ENCODE results near the gene AZU1.
"Not testable (repeated sequence)": the region's sequence is repeated elsewhere in the genome, so short reads cannot be mapped to it uniquely, and the experiment has no call there.

AZU1 gene

DNA sequence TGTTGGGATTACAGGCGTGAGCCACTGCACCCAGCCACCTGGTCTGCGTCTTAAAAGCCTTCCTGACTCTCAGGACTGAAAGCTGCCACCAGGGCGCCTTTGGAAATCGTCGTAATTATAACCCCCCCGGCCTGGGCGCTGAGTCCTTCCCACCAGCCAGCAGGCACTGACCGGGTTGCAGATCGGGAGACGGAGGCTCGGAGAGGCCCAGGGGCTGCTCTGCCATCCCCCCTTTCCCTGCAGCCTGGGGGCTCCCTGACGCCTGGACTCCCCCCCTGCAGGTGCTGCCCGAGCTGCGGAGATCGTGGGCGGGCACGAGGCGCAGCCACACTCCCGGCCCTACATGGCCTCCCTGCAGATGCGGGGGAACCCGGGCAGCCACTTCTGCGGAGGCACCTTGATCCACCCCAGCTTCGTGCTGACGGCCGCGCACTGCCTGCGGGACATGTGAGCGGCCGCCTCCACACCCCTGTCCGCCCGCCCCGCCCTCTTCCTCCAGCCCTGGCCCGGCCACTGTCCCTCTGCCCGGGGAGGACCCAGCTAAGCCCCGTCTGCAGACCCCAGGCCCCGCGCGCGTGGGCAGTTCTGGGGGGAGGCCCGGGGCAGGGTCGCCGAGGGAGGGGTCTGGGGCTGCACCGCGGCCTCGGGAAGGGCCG is 15.7 kb downstream of the AZU1 start:
- TF ChIP-seq, protein P1, sequence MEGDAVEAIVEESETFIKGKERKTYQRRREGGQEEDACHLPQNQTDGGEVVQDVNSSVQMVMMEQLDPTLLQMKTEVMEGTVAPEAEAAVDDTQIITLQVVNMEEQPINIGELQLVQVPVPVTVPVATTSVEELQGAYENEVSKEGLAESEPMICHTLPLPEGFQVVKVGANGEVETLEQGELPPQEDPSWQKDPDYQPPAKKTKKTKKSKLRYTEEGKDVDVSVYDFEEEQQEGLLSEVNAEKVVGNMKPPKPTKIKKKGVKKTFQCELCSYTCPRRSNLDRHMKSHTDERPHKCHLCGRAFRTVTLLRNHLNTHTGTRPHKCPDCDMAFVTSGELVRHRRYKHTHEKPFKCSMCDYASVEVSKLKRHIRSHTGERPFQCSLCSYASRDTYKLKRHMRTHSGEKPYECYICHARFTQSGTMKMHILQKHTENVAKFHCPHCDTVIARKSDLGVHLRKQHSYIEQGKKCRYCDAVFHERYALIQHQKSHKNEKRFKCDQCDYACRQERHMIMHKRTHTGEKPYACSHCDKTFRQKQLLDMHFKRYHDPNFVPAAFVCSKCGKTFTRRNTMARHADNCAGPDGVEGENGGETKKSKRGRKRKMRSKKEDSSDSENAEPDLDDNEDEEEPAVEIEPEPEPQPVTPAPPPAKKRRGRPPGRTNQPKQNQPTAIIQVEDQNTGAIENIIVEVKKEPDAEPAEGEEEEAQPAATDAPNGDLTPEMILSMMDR (conservative IDR thresholded peaks at IDR 0.05; ENCODE audit: low read length) = peak; percentile 5; the same call in 1 of the 2 replicates
- no peak overlapping the region for H3K4me3 ChIP-seq (ENCODE audit: low read length)
- DNase-seq (ENCODE audit: low read depth) = no peak

DNA sequence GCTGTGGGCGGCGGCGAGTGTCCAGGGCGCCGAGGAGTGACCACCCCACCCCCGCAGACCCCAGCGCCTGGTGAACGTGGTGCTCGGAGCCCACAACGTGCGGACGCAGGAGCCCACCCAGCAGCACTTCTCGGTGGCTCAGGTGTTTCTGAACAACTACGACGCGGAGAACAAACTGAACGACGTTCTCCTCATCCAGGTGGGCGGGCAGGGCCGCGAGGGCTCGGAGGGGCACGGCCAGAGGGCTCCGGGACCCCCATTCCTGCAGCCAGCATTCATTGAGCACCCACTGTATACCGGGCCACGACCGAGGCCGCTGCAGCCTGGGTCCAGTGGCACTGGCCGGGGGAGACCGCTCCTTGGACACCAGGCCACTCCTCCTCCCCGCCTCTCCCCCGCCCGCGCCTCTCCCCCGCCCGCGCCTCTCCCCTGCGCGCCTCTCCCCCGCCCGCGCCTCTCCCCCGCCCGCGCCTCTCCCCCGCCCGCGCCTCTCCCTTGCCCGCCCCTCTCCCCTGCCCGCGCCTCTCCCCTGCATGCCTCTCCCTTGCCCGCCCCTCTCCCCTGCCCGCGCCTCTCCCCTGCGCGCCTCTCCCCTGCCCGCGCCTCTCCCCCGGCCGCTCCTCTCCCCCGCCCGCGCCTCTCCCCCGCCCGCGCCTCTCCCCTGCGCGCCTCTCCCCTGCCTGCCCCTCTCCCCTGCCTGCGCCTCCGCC is 16.4 kb downstream of the AZU1 start:
- H3K4me3 ChIP-seq (ENCODE audit: low read length) = no peak overlapping the region
- TF ChIP-seq, protein P1 (conservative IDR thresholded peaks at IDR 0.05; ENCODE audit: low read length) = no peak
- no peak for DNase-seq (ENCODE audit: low read depth)

DNA sequence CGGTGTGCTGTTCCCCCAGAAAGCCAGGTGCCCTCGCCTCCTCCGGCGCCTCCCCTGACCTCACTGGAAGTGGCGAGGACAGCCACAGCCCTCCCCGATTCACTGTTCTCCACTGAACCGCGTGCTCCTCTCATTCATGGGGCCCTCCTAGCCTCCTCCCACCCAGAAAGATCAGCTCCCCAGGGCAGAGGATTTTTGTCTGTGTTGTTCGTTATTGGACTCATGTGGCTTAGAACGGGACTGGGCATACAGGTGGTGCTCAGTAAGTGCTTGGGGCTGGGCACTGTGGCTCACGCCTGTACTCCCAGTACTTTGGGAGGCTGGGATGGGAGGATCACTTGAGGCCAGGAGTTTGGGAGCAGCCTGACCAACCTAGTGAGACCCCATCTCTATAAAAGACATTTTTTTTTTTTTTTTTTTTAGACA is 16.9 kb downstream of the AZU1 start:
- TF ChIP-seq, protein P1 (conservative IDR thresholded peaks at IDR 0.05; ENCODE audit: low read length) = no peak

DNA sequence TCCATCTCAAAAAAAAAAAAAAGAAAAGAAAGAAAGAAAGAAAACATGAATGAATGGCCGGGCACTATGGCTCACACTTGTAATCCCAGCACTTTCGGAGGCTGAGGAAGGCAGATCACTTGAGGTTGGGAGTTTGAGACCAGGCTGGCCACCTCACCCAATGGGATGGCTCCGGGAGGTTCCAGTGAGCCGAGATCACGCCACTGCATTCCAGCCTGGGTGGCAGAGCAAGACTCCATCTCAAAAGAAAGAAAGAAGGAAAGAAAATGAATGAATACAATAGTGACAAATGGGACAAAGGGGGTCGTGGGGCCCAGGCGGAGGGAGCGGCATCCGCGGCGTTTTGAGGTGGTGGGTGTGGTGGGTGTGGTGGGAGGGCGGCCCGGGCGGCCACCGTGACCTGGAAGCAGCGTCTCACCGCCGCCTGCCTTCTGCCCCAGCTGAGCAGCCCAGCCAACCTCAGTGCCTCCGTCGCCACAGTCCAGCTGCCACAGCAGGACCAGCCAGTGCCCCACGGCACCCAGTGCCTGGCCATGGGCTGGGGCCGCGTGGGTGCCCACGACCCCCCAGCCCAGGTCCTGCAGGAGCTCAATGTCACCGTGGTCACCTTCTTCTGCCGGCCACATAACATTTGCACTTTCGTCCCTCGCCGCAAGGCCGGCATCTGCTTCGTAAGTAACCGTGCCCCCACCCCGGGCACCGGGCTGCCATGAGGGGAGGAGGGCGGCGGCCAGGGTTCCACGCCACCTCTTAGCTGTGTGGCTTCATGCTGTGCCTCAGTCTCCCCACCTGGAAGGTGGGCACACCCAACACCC is 18.3 kb downstream of the AZU1 start:
- H3K4me3 ChIP-seq (ENCODE audit: low read length) = no peak overlapping the region
- DNase-seq (ENCODE audit: low read depth) = no peak
- TF ChIP-seq, protein P1 (conservative IDR thresholded peaks at IDR 0.05; ENCODE audit: low read length) = no peak

More for the DNA sequence above, 16.9 kb downstream of the AZU1 start:
- no peak overlapping the region for H3K4me3 ChIP-seq (ENCODE audit: low read length)
- DNase-seq (ENCODE audit: low read depth) = no peak

DNA sequence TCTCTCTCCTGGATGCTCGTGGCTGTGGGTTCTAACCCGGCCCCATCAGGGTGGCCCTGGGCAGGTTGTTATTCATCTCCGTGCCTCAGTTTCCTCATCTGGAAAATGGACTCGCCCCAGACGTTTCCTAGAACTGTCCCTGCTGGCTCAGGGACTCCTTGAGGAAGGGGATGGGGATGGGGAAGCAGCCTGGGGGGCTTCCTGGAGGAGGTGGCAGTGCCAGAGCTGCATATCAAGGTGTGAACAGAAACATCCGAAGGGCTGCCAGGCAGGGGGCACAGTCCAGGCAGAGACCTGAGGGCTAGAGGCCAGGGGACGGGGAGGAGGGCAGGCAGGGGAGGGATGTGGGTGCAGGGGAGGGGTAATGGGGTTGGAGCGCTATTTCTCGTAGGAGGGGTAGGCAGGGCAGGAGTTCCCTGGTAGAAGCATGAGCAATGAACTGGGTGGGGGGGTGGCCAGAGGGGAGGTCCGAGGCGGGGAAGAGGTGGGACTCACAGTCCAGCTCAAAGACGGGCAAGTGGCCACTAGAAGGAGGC is 20.8 kb downstream of the AZU1 start:
- TF ChIP-seq, protein P1 (conservative IDR thresholded peaks at IDR 0.05; ENCODE audit: low read length) = no peak
- no peak overlapping the region for H3K4me3 ChIP-seq (ENCODE audit: low read length)
- DNase-seq (ENCODE audit: low read depth) = no peak

DNA sequence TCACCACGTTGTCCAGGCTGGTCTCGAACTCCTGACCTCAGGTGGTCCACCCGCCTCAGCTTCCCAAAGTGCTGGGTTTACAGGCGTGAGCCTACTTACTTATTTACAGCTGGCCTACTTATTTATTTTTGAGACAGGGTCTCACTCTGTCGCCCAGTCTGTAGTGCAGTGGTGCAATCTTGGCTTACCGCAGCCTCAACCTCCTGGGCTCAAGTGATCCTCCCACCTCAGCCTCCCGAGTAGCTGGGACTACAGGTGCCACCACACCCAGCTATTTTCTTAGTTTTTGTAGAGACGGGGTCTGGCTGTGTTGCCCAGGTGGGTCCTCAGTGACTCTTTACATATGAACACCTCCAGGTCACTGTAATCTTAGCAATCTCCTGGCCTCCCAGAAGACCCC is 21.6 kb downstream of the AZU1 start:
- not testable (repeated sequence) for H3K4me3 ChIP-seq (ENCODE audit: low read length); DNase-seq (ENCODE audit: low read depth)
